ENCODE results near the gene RIN3. TPM values are rescaled to one million over a fixed set of nuclear protein-coding genes. Genes with fewer than 3 reads are reported as not detected.

RIN3 gene
- total and polyA plus RNA-seq, 12 donors: 3.9 to 63.2 (median 30.3) TPM

- no peaks in the 10 kb centered on the region for H3K27me3 ChIP-seq
- peaks cover 0 to 4% of the 10 kb centered on the region in 2 donors for H3K4me1 ChIP-seq (replicated peaks in 1 of 2)
- intact Hi-C loops (cut with DNase I): no loop called here
- no peaks in the 10 kb centered on the region for H3K36me3 ChIP-seq (replicated peaks in 1 of 2)
- no peak overlapping the region for H3K27ac ChIP-seq
- 90 to 97% (median 93%) methylated on average over 4 of the region's 4 CpGs for WGBS, 4 donors
- TF ChIP-seq CTCF (IDR thresholded peaks at IDR 0.05) (no peak), POLR2A (IDR thresholded peaks at IDR 0.05) (no peak)
- no peak for DNase-seq
- H3K9me3 ChIP-seq (replicated peaks in 1 of 3): no peaks in the 10 kb centered on the region
- H3K4me3 ChIP-seq: no peak overlapping the region
Observed at GRCh38 chr14:92635031-92635430, 121.5 kb downstream of the RIN3 start.

- Histone ChIP-seq H3K36me3 (replicated peaks in 1 of 2) (no peaks in the 10 kb centered on the region), H3K4me1 (replicated peaks in 1 of 2) (peaks cover 0 to 4% of the 10 kb centered on the region in 2 donors), H3K27me3 (no peaks in the 10 kb centered on the region), H3K9me3 (replicated peaks in 1 of 3) (no peaks in the 10 kb centered on the region), H3K4me3 (no peak overlapping the region), H3K27ac (no peak overlapping the region)
- intact Hi-C loops (cut with DNase I): no loop called here
- WGBS, 4 donors: 94 to 97% (median 96%) methylated on average over 4 of the region's 4 CpGs
- TF ChIP-seq CTCF (IDR thresholded peaks at IDR 0.05) (no peak), POLR2A (IDR thresholded peaks at IDR 0.05) (no peak)
- DNase-seq: no peak
Observed at GRCh38 chr14:92635896-92636295, 122.3 kb downstream of the RIN3 start.

GRCh38 chr14:92637228-92637627 is 123.6 kb downstream of the RIN3 start:
- 58 to 81% (median 74%) methylated on average over 4 to 7 of the region's 7 CpGs for WGBS, 4 donors
- intact Hi-C loops (cut with DNase I): no loop called here
- TF ChIP-seq POLR2A (IDR thresholded peaks at IDR 0.05) (no peak), CTCF (IDR thresholded peaks at IDR 0.05) (no peak)
- no peaks in the 10 kb centered on the region for H3K9me3 ChIP-seq (replicated peaks in 1 of 3)
- no peaks in the 10 kb centered on the region for H3K27me3 ChIP-seq
- H3K36me3 ChIP-seq (replicated peaks in 1 of 2): no peaks in the 10 kb centered on the region
- no peak overlapping the region for H3K27ac ChIP-seq
- DNase-seq: no peak
- H3K4me1 ChIP-seq (replicated peaks in 1 of 2): peaks cover 0 to 4% of the 10 kb centered on the region in 2 donors
- no peak overlapping the region for H3K4me3 ChIP-seq

- Histone ChIP-seq H3K4me1 (replicated peaks in 1 of 2) (peaks cover 0 to 4% of the 10 kb centered on the region in 2 donors), H3K36me3 (replicated peaks in 1 of 2) (no peaks in the 10 kb centered on the region), H3K27me3 (no peaks in the 10 kb centered on the region), H3K27ac (no peak overlapping the region), H3K9me3 (replicated peaks in 1 of 3) (no peaks in the 10 kb centered on the region), H3K4me3 (no peak overlapping the region)
- TF ChIP-seq POLR2A (IDR thresholded peaks at IDR 0.05) (no peak), CTCF (IDR thresholded peaks at IDR 0.05) (no peak)
- 95 to 98% (median 96%) methylated on average over 5 of the region's 5 CpGs for WGBS, 4 donors
- no peak for DNase-seq
- intact Hi-C loops (cut with DNase I): no loop called here
Observed at GRCh38 chr14:92637864-92638263, 124.3 kb downstream of the RIN3 start.

Measured in adrenal gland (tissue), 12 donors.